Fibroblast of lung (primary cell): ENCODE data around the gene ENTPD6. TPM values are rescaled to one million over a fixed set of nuclear protein-coding genes. Genes with fewer than 3 reads are reported as not detected.

Experiments
- DNase-seq, 2 donors: peaks; one replicate each; pipeline versions ENCODE4 v3.0.0 to v3.0.0-alpha.2; 2010; ENCODE audit warnings: low read depth in 2 of 2
- H2AFZ ChIP-seq: 2 replicates; pipeline ENCODE4 v1.5.1; 2012; ENCODE audit warnings: low read length, control low read depth, inconsistent platforms
- H3K27ac ChIP-seq: 2 replicates; pipeline ENCODE4 v1.5.1; 2011; ENCODE audit warnings: low read length, control low read depth; ENCODE audit not compliant: insufficient read depth
- H3K27me3 ChIP-seq: 2 replicates; pipeline ENCODE4 v1.5.1; 2011; ENCODE audit warnings: mild to moderate bottlenecking, low read length; ENCODE audit not compliant: control insufficient read depth, insufficient read depth
- H3K36me3 ChIP-seq: 2 replicates; pipeline ENCODE4 v1.5.1; 2011; ENCODE audit warnings: low read length; ENCODE audit not compliant: control insufficient read depth, insufficient read depth
- H3K4me1 ChIP-seq: 2 replicates; pipeline ENCODE4 v1.5.1; 2011; ENCODE audit warnings: low read length; ENCODE audit not compliant: control insufficient read depth, insufficient read depth; ENCODE audit errors: extremely low read depth
- H3K4me2 ChIP-seq: 2 replicates; pipeline ENCODE4 v1.5.1; 2011; ENCODE audit warnings: low read length, control low read depth; ENCODE audit not compliant: insufficient read depth; ENCODE audit errors: extremely low read depth
- H3K4me3 ChIP-seq, 4 experiments: fragments of 200-600 bp in 1 of 4; sonication (generic) in 1 of 4; replicated peaks in 1 of 4; 2 replicates each; pipeline ENCODE4 v1.5.1; 2011 to 2016; ENCODE audit warnings: low read length in 4 of 4, low read depth in 3 of 4, mild to moderate bottlenecking in 3 of 4, control low read depth in 2 of 4, inconsistent platforms in 1 of 4, mixed read lengths in 1 of 4; ENCODE audit not compliant: insufficient read depth in 1 of 4; ENCODE audit errors: control extremely low read depth in 1 of 4
- H3K79me2 ChIP-seq: 2 replicates; pipeline ENCODE4 v1.5.1; 2012; ENCODE audit warnings: mild to moderate bottlenecking, low read length, inconsistent platforms; ENCODE audit not compliant: control insufficient read depth, insufficient read depth
- H3K9ac ChIP-seq: 2 replicates; pipeline ENCODE4 v1.5.1; 2011; ENCODE audit warnings: mild to moderate bottlenecking, low read length, control low read depth; ENCODE audit not compliant: insufficient read depth
- H3K9me3 ChIP-seq: 2 replicates; pipeline ENCODE4 v1.5.1; 2012; ENCODE audit warnings: low read depth, low read length; ENCODE audit not compliant: control insufficient read depth, insufficient read depth
- H4K20me1 ChIP-seq: 2 replicates; pipeline ENCODE4 v1.5.1; 2011; ENCODE audit warnings: low read length; ENCODE audit not compliant: control insufficient read depth, insufficient read depth; ENCODE audit errors: extremely low read depth
- EZH2 ChIP-seq: IDR thresholded peaks from 2 replicates; pipeline ENCODE4 v1.5.1; 2012; ENCODE audit warnings: low read length, control low read depth, mild to moderate bottlenecking; ENCODE audit errors: missing control alignments
- polyA plus RNA-seq, 2 donors: library from polyadenylated mRNA; depleted of rRNA in 1 of 2; stranded (reverse) in 1 of 2; unstranded in 1 of 2; fragments of >200 nt; gene quantifications; 2 replicates each; pipeline ENCODE4 v1.2.1, GENCODE V29; 2011 to 2012; ENCODE audit warnings: missing spikeins in 1 of 2
- total RNA-seq: library from RNA; depleted of rRNA; stranded (reverse); fragments of >200 nt; gene quantifications from 2 replicates; pipeline ENCODE4 v1.2.1, GENCODE V29; 2014
- TF ChIP-seq, protein P1 (sequence below), 2 donors: IDR thresholded peaks in 1 of 2; conservative IDR thresholded peaks in 1 of 2; 1 replicate in 1 of 2; 2 replicates in 1 of 2; pipeline ENCODE4 v1.5.1; 2011 to 2012; ENCODE audit warnings: low read length in 2 of 2, control low read depth in 1 of 2, inconsistent platforms in 1 of 2, low read depth in 1 of 2, mild to moderate bottlenecking in 1 of 2

Gene ENTPD6
- total and polyA plus RNA-seq, 2 donors (not counting 1 experiment from before 2014, with no cell fraction given): 45.7 to 56.5 TPM

DNA sequence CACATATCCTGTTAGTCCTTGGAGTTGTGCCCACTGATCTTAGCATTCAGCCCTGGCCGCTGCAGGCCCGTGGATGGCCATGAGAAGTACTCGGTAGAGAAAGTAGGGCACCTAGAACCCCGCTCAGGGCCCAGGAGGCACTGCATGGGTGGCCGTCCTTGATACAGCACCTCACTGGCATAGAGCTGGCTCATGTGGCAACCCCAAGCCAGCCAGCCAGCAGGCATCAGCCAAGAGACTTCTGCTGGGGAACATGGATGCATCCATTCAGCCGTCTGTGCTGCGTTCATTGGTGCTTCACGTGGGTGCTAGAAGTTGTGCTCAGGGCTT is 62.9 kb downstream of the ENTPD6 start:
- H3K27me3 ChIP-seq: no peaks in the 10 kb centered on the region
- H3K4me3 ChIP-seq: no peak overlapping the region
- no peak overlapping the region for H3K4me2 ChIP-seq
- H2AFZ ChIP-seq: no peak overlapping the region
- H4K20me1 ChIP-seq: peaks cover 2% of the 10 kb centered on the region
- H3K9ac ChIP-seq: no peak overlapping the region
- no peak overlapping the region for H3K27ac ChIP-seq
- TF ChIP-seq EZH2: no peak
- TF ChIP-seq, protein P1, sequence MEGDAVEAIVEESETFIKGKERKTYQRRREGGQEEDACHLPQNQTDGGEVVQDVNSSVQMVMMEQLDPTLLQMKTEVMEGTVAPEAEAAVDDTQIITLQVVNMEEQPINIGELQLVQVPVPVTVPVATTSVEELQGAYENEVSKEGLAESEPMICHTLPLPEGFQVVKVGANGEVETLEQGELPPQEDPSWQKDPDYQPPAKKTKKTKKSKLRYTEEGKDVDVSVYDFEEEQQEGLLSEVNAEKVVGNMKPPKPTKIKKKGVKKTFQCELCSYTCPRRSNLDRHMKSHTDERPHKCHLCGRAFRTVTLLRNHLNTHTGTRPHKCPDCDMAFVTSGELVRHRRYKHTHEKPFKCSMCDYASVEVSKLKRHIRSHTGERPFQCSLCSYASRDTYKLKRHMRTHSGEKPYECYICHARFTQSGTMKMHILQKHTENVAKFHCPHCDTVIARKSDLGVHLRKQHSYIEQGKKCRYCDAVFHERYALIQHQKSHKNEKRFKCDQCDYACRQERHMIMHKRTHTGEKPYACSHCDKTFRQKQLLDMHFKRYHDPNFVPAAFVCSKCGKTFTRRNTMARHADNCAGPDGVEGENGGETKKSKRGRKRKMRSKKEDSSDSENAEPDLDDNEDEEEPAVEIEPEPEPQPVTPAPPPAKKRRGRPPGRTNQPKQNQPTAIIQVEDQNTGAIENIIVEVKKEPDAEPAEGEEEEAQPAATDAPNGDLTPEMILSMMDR (conservative IDR thresholded peaks at IDR 0.05 in 1 of 2, IDR thresholded peaks at IDR 0.05 in 1 of 2; ENCODE audit: low read depth in 1 of 2, low read length in 2 of 2): no peak
- H3K9me3 ChIP-seq: no peaks in the 10 kb centered on the region
- DNase-seq: no peak
- peaks cover 46% of the 10 kb centered on the region for H3K79me2 ChIP-seq
- H3K36me3 ChIP-seq: peaks cover 8% of the 10 kb centered on the region
- no peaks in the 10 kb centered on the region for H3K4me1 ChIP-seq

DNA sequence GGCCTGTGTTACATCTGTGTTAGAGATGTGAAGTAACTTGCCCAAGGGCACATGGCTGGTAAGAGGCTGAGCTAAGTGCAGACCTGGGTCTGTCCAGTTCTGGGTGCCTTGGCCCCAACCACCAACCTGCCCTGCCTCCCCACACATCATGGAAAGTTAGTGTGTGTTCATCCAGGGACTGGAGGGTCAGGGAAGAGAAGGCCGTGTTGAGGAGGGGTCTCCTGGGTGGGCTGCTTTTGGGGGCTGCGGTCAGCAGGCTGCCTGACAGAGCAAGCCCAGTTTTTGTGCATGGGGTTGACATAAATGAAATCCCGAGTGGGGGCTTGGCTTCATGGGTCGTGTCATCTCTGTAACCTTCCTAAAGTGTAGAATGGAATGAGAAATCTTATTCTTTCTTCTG is 63.3 kb downstream of the ENTPD6 start:
- Histone ChIP-seq H3K4me3 (no peak overlapping the region), H3K27me3 (no peaks in the 10 kb centered on the region), H3K27ac (no peak overlapping the region), H4K20me1 (peaks cover 2% of the 10 kb centered on the region), H3K9ac (no peak overlapping the region), H3K4me1 (no peaks in the 10 kb centered on the region), H3K9me3 (no peaks in the 10 kb centered on the region), H3K79me2 (peaks cover 43% of the 10 kb centered on the region), H2AFZ (no peak overlapping the region), H3K36me3 (peaks cover 8% of the 10 kb centered on the region), H3K4me2 (no peak overlapping the region)
- TF ChIP-seq, protein P1 (conservative IDR thresholded peaks at IDR 0.05 in 1 of 2, IDR thresholded peaks at IDR 0.05 in 1 of 2; ENCODE audit: low read depth in 1 of 2, low read length in 2 of 2): no peak
- no peak for TF ChIP-seq EZH2
- DNase-seq: no peak

DNA sequence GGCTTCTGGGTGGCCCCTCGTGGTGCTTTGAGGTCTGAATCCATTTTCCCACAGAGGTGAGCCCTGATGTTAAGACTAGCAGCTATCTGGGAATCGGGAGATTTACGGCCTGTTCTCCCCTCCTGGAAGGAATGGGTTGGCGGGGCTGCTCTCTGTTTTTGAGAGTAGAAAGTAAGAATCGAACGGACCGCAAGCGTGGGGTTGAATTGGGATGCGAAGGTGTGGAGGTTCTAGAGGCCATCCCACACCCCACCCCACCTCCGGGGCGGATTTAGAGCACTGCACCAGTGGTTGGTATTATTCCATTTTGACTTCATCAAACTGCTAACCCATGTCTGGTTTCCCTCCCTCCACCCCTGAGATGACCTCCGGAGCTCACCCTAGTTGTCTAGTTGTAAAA is 63.8 kb downstream of the ENTPD6 start:
- Histone ChIP-seq H3K27me3 (no peaks in the 10 kb centered on the region), H3K4me3 (no peak overlapping the region), H3K27ac (no peak overlapping the region), H3K4me2 (no peak overlapping the region), H4K20me1 (peaks cover 2% of the 10 kb centered on the region), H2AFZ (no peak overlapping the region), H3K4me1 (no peaks in the 10 kb centered on the region), H3K9me3 (no peaks in the 10 kb centered on the region), H3K79me2 (peaks cover 39% of the 10 kb centered on the region), H3K36me3 (peaks cover 8% of the 10 kb centered on the region), H3K9ac (no peak overlapping the region)
- TF ChIP-seq EZH2: no peak
- TF ChIP-seq, protein P1 (conservative IDR thresholded peaks at IDR 0.05 in 1 of 2, IDR thresholded peaks at IDR 0.05 in 1 of 2; ENCODE audit: low read depth in 1 of 2, low read length in 2 of 2): no peak
- no peak for DNase-seq
